SH-SY5Y (cell line): ENCODE data around the gene PCDHA7.
"Not testable (repeated sequence)": the region's sequence is repeated elsewhere in the genome, so short reads cannot be mapped to it uniquely, and the experiment has no call there.

Experiments used
- GATA2 ChIP-seq: IDR thresholded peaks from 2 replicates; pipeline ENCODE4 v1.6.1; 2011; ENCODE audit warnings: mild to moderate bottlenecking, low read depth, low read length
- GATA3 ChIP-seq: IDR thresholded peaks from 2 replicates; pipeline ENCODE4 v1.6.1; 2011; ENCODE audit warnings: low read depth, mild to moderate bottlenecking, low read length, moderate library complexity

PCDHA7 gene

GRCh38 chr5:140827704-140828361 lies 6.2 kb upstream of the PCDHA7 start, which contains the start of gene PCDHA6:
PCDHA6 (plus strand) TSS chr5:140827960; CDS start chr5:140828092, 132 bp downstream.
- no peak for TF ChIP-seq GATA3
- TF ChIP-seq GATA2 = no peak

DNA sequence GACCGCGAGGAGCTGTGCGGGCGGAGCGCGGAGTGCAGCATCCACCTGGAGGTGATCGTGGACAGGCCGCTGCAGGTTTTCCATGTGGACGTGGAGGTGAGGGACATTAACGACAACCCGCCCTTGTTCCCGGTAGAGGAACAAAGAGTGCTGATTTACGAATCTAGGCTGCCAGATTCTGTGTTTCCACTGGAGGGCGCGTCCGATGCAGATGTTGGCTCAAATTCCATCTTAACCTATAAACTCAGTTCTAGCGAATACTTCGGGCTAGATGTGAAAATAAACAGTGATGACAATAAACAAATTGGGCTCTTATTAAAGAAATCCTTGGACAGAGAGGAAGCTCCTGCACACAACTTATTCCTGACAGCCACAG lies 5.7 kb upstream of the PCDHA7 start:
- TF ChIP-seq GATA3 = no peak
- no peak for TF ChIP-seq GATA2

- TF ChIP-seq GATA2 (no peak), GATA3 (no peak)
Observed at GRCh38 chr5:140835622-140836510, 1.8 kb downstream of the PCDHA7 start.

DNA sequence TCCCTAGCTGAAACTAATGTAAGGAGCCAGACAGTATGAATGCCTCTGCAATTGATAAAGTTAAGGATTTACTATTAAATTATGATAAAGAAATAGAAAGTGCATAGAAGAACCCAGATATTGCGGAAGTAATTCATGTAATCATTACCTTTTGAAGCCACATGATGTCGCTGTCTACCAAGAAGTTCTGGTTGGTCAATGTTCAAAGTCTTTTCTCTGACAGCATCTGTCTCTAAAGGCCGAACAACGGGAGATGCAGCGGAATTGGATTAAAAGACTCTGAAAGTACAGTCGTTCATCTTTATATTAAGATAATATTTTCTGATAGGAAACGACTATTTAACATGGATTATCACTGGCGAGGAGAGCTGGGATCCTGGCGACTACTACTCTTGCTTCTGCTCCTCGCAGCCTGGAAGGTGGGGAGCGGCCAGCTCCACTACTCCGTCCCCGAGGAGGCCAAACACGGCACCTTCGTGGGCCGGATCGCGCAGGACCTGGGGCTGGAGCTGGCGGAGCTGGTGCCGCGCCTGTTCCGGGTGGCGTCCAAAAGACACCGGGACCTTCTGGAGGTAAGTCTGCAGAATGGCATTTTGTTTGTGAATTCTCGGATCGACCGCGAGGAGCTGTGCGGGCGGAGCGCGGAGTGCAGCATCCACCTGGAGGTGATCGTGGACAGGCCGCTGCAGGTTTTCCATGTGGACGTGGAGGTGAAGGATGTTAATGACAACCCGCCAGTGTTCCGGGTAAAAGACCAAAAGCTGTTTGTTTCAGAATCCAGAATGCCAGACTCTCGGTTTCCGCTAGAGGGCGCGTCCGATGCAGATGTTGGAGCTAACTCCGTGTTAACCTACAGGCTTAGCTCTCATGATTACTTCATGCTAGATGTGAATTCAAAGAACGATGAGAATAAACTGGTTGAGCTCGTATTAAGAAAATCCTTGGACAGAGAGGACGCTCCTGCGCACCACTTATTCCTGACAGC lies 7.2 kb downstream of the PCDHA7 start, which contains the start of gene PCDHA8:
PCDHA8 (plus strand) TSS at position 210 of the 985 bp plus-strand sequence; CDS start at position 345, 135 bp downstream.
- TF ChIP-seq GATA2 (no peak), GATA3 (no peak)

DNA sequence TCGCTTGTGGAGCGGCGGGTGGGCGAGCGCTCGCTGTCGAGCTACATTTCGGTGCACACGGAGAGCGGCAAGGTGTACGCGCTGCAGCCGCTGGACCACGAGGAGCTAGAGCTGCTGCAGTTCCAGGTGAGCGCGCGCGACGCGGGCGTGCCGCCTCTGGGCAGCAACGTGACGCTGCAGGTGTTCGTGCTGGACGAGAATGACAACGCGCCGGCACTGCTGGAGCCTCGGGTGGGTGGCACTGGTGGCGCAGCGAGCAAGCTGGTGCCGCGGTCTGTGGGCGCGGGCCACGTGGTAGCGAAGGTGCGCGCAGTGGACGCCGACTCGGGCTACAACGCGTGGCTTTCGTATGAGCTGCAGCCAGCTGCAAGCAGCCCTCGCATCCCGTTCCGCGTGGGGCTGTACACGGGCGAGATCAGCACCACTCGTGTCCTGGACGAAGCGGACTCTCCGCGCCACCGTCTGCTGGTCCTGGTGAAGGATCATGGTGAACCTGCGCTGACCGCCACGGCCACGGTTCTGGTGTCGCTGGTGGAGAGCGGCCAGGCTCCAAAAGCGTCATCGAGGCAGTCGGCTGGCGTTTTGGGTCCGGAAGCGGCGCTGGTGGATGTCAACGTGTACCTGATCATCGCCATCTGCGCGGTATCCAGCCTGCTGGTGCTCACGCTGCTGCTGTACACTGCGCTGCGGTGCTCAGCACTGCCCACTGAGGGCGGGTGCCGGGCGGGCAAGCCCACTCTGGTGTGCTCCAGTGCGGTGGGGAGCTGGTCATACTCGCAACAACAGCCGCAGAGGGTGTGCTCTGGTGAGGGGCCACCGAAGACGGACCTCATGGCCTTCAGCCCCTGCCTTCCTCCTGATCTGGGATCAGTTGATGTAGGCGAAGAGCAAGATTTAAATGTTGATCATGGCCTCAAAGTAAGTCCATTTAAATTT lies 9.0 kb downstream of the PCDHA7 start:
- TF ChIP-seq GATA2 = no peak
- no peak for TF ChIP-seq GATA3

- TF ChIP-seq GATA3, GATA2: not testable (repeated sequence)
Observed at GRCh38 chr5:140848139-140849102, 14.4 kb downstream of the PCDHA7 start, which contains the start of gene PCDHA9. PCDHA9 (plus strand) TSS chr5:140848382; CDS start chr5:140848496, 114 bp downstream.

- no peak for TF ChIP-seq GATA3
- TF ChIP-seq GATA2 = no peak
Observed at GRCh38 chr5:140855772-140856674, 22.0 kb downstream of the PCDHA7 start, which contains the start of gene PCDHA10. PCDHA10 (plus strand) TSS chr5:140855897; CDS start chr5:140856049, 152 bp downstream.

DNA sequence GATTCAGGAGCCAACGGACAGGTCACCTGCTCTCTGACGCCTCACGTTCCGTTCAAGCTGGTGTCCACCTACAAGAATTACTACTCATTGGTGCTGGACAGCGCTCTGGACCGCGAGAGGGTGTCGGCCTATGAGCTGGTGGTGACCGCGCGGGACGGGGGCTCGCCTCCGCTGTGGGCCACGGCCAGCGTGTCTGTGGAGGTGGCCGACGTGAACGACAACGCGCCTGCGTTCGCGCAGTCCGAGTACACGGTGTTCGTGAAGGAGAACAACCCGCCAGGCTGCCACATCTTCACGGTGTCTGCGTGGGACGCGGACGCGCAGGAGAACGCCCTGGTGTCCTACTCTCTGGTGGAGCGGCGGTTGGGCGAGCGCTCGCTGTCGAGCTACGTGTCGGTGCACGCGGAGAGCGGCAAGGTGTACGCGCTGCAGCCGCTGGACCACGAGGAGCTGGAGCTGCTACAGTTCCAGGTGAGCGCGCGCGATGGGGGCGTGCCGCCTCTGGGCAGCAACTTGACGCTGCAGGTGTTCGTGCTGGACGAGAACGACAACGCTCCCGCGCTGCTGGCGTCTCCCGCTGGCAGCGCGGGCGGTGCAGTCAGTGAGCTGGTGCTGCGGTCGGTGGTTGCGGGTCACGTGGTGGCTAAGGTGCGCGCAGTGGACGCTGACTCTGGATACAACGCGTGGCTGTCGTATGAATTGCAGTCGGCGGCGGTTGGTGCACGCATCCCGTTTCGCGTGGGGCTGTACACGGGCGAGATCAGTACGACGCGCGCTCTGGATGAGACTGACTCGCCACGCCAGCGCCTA lies 23.3 kb downstream of the PCDHA7 start:
- TF ChIP-seq GATA3 = no peak
- TF ChIP-seq GATA2 = no peak

GRCh38 chr5:140857987-140858240 lies 23.8 kb downstream of the PCDHA7 start:
- TF ChIP-seq GATA2 = no peak
- no peak for TF ChIP-seq GATA3
